OCI-LY3 (cell line): ENCODE data around the gene CPNE6.

Experiments
- H2AFZ ChIP-seq: fragments of 200-600, 300-600 bp; shearing (Covaris generic); 2 replicates; pipeline ENCODE4 v1.6.0; 2014; ENCODE audit warnings: antibody characterized with exemption, low read depth, low read length
- H3K27ac ChIP-seq: fragments of 200-600, 300-600 bp; sonication (generic); 2 replicates; pipeline ENCODE4 v1.5.1; 2014; ENCODE audit warnings: mild to moderate bottlenecking, low read length, moderate library complexity, mixed read lengths
- H3K27me3 ChIP-seq: fragments of 200-600, 300-600 bp; sonication (generic); 2 replicates; pipeline ENCODE4 v1.6.1; 2014; ENCODE audit warnings: low read depth, low read length, mixed read lengths
- H3K36me3 ChIP-seq: fragments of 200-600, 300-600 bp; sonication (generic); replicated peaks from 2 replicates; pipeline ENCODE3; 2014; ENCODE audit warnings: low read depth, low read length, mixed read lengths
- H3K4me1 ChIP-seq: fragments of 300-600, 200-600 bp; sonication (generic); 2 replicates; pipeline ENCODE4 v1.6.1; 2014; ENCODE audit warnings: low read length, mixed read lengths
- H3K4me2 ChIP-seq: fragments of 200-600, 300-600 bp; sonication (generic); 2 replicates; pipeline ENCODE4 v1.6.1; 2014; ENCODE audit warnings: low read length, mixed read lengths
- H3K4me3 ChIP-seq: fragments of 300-600, 200-600 bp; sonication (generic); 2 replicates; pipeline ENCODE4 v1.5.1; 2014; ENCODE audit warnings: antibody characterized with exemption, mild to moderate bottlenecking, low read length, moderate library complexity
- H3K79me2 ChIP-seq: fragments of 300-600, 200-600 bp; shearing (Covaris generic); 2 replicates; pipeline ENCODE4 v1.6.1; 2014; ENCODE audit warnings: mild to moderate bottlenecking, low read length, mixed read lengths
- H3K9ac ChIP-seq: fragments of 300-600, 200-600 bp; shearing (Covaris generic); 2 replicates; pipeline ENCODE4 v1.6.0; 2014; ENCODE audit warnings: mild to moderate bottlenecking, low read length, moderate library complexity
- H3K9me3 ChIP-seq: fragments of 200-600, 300-600 bp; shearing (Covaris generic); 2 replicates; pipeline ENCODE4 v1.6.1; 2014; ENCODE audit warnings: low read length, mixed read lengths; ENCODE audit not compliant: insufficient read depth
- H4K20me1 ChIP-seq: fragments of 200-600, 300-600 bp; sonication (generic); 2 replicates; pipeline ENCODE4 v1.6.1; 2016; ENCODE audit warnings: low read length, mixed read lengths; ENCODE audit not compliant: insufficient read depth
- EZH2phosphoT487 ChIP-seq: fragments of 200-600 bp; shearing (Covaris generic); IDR thresholded peaks from 2 replicates; pipeline ENCODE4 v1.6.1; 2018; ENCODE audit warnings: antibody characterized with exemption, mixed run types, low read depth
- TF ChIP-seq, protein P1 (sequence below): fragments of 200-600, 300-600 bp; sonication (generic); IDR thresholded peaks from 2 replicates; pipeline ENCODE4 v1.5.1; 2014; ENCODE audit warnings: antibody characterized with exemption, low read length, low read depth

The CPNE6 gene

DNA sequence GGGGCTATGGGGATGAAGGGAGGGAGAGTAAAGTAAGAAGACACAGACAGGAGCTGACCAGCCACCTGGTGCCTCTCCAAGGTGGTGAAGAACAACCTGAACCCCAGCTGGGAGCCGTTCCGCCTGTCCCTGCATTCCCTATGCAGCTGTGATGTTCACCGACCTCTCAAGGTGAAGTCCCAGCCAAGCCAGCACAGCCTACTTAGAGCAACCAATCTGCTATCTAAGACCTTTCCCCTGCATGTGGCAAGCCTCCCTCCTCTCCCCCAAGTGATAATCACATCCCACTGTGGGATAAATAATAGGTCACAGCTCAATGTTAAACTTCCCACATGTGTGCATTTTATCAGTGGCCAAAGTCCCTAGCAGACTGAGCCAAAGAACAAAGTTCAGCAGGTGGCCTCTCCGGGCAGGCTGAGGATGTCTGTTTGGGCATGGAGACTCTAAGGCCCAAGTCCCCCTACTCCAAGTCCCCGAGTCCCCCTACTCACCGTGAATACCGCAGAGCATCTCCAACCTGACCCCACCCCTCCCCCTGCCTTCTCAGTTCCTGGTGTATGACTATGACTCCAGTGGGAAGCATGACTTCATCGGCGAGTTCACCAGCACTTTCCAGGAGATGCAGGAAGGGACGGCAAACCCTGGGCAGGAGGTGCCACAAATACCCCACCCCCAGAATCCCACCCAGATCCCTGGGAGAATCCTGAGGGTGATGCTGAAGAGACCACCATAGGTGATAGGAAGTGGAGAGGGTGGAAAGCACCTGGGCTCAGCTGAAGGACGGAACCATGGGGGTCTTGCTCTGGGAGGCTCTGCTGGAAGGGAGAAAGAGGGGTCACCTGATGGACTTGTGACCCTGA lies 3.5 kb downstream of the CPNE6 start:
- H3K9me3 ChIP-seq: no peaks in the 10 kb centered on the region
- H3K9ac ChIP-seq: no peak overlapping the region
- no peak overlapping the region for H3K27ac ChIP-seq
- peak overlapping the region; percentile 49 for H3K4me3 ChIP-seq
- H3K4me2 ChIP-seq: peak overlapping the region; percentile 69
- H2AFZ ChIP-seq: peak overlapping the region; percentile 22; the same call in 1 of the 2 replicates
- no peaks in the 10 kb centered on the region for H3K79me2 ChIP-seq
- no peak for TF ChIP-seq EZH2phosphoT487
- TF ChIP-seq, protein P1, sequence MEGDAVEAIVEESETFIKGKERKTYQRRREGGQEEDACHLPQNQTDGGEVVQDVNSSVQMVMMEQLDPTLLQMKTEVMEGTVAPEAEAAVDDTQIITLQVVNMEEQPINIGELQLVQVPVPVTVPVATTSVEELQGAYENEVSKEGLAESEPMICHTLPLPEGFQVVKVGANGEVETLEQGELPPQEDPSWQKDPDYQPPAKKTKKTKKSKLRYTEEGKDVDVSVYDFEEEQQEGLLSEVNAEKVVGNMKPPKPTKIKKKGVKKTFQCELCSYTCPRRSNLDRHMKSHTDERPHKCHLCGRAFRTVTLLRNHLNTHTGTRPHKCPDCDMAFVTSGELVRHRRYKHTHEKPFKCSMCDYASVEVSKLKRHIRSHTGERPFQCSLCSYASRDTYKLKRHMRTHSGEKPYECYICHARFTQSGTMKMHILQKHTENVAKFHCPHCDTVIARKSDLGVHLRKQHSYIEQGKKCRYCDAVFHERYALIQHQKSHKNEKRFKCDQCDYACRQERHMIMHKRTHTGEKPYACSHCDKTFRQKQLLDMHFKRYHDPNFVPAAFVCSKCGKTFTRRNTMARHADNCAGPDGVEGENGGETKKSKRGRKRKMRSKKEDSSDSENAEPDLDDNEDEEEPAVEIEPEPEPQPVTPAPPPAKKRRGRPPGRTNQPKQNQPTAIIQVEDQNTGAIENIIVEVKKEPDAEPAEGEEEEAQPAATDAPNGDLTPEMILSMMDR: no peak
- H3K27me3 ChIP-seq: no peaks in the 10 kb centered on the region
- peaks cover 15% of the 10 kb centered on the region for H3K4me1 ChIP-seq
- H3K36me3 ChIP-seq: no peaks in the 10 kb centered on the region
- H4K20me1 ChIP-seq: no peaks in the 10 kb centered on the region

DNA sequence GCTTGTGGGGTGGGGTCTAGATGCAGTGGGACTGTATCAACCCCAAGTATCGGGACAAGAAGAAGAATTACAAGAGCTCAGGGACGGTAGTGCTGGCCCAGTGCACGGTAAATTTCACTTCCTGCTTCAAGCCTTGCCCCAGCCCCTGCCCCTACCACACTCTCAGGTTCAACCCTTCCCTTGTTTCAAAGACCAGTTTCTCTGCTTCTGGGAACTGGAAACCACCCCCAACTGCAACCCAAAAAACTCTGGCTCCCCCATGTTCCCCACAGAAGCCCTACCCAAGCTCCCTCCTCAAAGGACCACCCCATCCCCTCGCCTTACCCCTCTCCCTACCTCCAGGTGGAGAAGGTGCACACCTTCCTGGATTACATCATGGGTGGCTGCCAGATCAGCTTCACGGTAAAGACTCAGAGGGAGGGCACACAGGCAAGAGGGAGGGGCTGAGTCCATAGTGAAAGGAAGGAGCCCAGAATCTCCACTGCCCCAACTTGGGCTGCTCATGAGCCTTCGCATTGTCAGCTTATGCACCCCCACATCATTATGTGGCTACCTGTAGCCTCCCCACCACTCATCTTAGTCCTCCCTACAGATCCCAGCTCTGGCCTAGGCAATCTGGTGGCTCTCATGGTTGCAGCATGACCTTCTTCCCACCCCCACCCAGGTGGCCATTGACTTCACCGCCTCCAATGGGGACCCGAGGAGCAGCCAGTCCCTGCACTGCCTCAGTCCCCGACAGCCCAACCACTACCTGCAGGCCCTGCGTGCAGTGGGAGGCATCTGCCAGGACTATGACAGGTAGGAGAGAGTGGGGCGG lies 4.3 kb downstream of the CPNE6 start:
- Histone ChIP-seq H3K27ac (no peak overlapping the region), H4K20me1 (no peaks in the 10 kb centered on the region), H3K79me2 (no peaks in the 10 kb centered on the region), H3K9ac (peak overlapping the region; percentile 31; the same call in 1 of the 2 replicates), H2AFZ (peak overlapping the region; percentile 22; the same call in 1 of the 2 replicates), H3K27me3 (no peaks in the 10 kb centered on the region), H3K9me3 (no peaks in the 10 kb centered on the region), H3K36me3 (no peaks in the 10 kb centered on the region), H3K4me1 (peaks cover 23% of the 10 kb centered on the region), H3K4me3 (peak overlapping the region; percentile 49), H3K4me2 (peak overlapping the region; percentile 69)
- TF ChIP-seq EZH2phosphoT487: no peak
- TF ChIP-seq, protein P1: no peak

DNA sequence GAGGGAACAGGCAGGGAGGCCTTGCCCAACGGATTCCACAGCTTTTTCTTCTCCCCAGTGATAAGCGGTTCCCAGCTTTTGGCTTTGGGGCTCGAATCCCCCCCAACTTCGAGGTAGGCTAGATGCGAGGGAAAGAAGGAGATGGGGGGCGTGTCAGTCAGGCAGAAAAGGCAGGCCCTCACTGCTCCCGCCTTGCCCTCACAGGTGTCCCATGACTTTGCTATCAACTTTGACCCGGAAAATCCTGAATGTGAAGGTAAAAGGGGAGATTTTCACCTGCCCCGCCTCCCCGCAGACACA lies 4.9 kb downstream of the CPNE6 start:
- Histone ChIP-seq H3K4me3 (no peak overlapping the region), H3K27ac (no peak overlapping the region), H3K79me2 (no peaks in the 10 kb centered on the region), H3K9ac (no peak overlapping the region), H4K20me1 (no peaks in the 10 kb centered on the region), H3K4me1 (peaks cover 25% of the 10 kb centered on the region), H3K36me3 (no peaks in the 10 kb centered on the region), H2AFZ (no peak overlapping the region), H3K4me2 (no peak overlapping the region), H3K9me3 (no peaks in the 10 kb centered on the region), H3K27me3 (no peaks in the 10 kb centered on the region)
- TF ChIP-seq, protein P1: no peak
- no peak for TF ChIP-seq EZH2phosphoT487

DNA sequence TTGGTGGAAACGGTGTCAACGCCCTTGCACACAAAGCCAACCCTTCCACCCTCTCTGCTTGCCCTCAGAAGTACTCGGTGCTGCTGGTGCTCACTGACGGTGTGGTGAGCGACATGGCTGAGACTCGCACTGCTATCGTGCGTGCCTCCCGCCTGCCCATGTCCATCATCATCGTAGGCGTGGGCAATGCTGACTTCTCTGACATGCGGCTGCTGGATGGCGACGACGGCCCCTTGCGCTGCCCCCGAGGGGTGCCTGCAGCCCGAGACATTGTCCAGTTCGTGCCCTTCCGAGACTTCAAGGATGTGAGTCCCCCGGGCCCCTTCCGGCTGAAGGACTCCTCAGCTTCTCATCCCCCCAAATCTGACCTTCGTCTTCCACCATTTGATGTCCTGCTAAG lies 5.7 kb downstream of the CPNE6 start:
- Histone ChIP-seq H3K9me3 (no peaks in the 10 kb centered on the region), H2AFZ (no peak overlapping the region), H4K20me1 (no peaks in the 10 kb centered on the region), H3K4me3 (no peak overlapping the region), H3K4me1 (peaks cover 29% of the 10 kb centered on the region), H3K27me3 (peaks cover 4% of the 10 kb centered on the region), H3K27ac (no peak overlapping the region), H3K4me2 (no peak overlapping the region), H3K36me3 (no peaks in the 10 kb centered on the region), H3K9ac (no peak overlapping the region), H3K79me2 (no peaks in the 10 kb centered on the region)
- TF ChIP-seq, protein P1: no peak
- no peak for TF ChIP-seq EZH2phosphoT487
